Measurements from ENCODE around the gene PARD3. TPM values are rescaled to one million over a fixed set of nuclear protein-coding genes. Genes with fewer than 3 reads are reported as not detected.

PARD3 gene
- total and polyA plus RNA-seq, 7 donors = 20.2 to 84.4 (median 53.4) TPM

DNA sequence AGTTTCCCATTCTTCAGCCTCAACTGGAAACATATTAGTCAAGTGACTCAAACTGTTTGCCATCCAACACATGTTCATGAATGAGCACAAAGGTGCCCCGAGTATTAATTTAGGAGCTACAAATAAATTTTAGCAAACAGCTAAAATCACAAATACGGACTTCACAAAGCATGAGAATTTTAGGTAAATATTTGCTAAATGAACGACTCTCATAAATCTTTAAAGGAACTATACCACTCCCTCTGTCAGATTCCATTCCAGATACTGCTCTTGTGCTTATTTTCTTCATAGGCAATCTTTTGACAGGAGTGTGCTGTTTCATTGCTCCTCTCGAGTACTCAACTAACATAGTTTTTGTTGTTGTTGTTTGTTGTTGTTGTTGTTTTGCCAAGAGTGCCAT lies 330.9 kb downstream of the PARD3 start:
- H3K9me3 ChIP-seq = no peaks in the 10 kb centered on the region
- no peaks in the 10 kb centered on the region for H3K4me1 ChIP-seq
- H3K27ac ChIP-seq = no peak overlapping the region
- TF ChIP-seq, protein P1, sequence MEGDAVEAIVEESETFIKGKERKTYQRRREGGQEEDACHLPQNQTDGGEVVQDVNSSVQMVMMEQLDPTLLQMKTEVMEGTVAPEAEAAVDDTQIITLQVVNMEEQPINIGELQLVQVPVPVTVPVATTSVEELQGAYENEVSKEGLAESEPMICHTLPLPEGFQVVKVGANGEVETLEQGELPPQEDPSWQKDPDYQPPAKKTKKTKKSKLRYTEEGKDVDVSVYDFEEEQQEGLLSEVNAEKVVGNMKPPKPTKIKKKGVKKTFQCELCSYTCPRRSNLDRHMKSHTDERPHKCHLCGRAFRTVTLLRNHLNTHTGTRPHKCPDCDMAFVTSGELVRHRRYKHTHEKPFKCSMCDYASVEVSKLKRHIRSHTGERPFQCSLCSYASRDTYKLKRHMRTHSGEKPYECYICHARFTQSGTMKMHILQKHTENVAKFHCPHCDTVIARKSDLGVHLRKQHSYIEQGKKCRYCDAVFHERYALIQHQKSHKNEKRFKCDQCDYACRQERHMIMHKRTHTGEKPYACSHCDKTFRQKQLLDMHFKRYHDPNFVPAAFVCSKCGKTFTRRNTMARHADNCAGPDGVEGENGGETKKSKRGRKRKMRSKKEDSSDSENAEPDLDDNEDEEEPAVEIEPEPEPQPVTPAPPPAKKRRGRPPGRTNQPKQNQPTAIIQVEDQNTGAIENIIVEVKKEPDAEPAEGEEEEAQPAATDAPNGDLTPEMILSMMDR (IDR thresholded peaks at IDR 0.05) = no peak
- 95 to 99% (median 96%) methylated on average over 4 of the region's 4 CpGs for WGBS, 3 donors
- intact Hi-C loops (cut with DNase I) = no loop called here
- no peak overlapping the region for H3K4me3 ChIP-seq
- ATAC-seq = no peak
- H3K27me3 ChIP-seq (ENCODE audit: insufficient read depth in 3 of 3, low read length in 2 of 3) = no peaks in the 10 kb centered on the region
- DNase-seq = no peak
- no peaks in the 10 kb centered on the region for H3K36me3 ChIP-seq (ENCODE audit: insufficient read depth in 1 of 2, low read depth in 1 of 2)

DNA sequence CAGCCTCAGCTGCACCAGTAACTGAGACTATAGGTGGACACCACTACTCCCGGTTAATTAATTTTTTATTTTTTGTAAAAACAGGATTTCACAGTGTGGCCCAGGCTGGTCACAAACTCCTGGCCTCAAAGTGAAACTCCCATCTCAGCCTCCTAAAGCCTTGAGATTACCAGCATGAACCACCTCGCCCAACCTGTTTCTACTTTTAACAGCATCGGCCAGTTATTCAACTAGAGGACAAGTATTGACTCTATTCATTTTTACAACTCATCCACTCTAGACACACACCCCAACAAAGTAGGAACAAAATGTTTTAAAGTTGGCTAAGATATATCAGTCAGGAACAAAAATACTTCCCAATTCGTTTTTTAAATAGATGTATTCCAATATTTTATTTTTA lies 334.8 kb downstream of the PARD3 start:
- DNase-seq = no peak
- no peak for ATAC-seq
- TF ChIP-seq, protein P1 (IDR thresholded peaks at IDR 0.05) = no peak
- no peaks in the 10 kb centered on the region for H3K27me3 ChIP-seq (ENCODE audit: insufficient read depth in 3 of 3, low read length in 2 of 3)
- H3K27ac ChIP-seq = no peak overlapping the region
- no peaks in the 10 kb centered on the region for H3K9me3 ChIP-seq
- no peaks in the 10 kb centered on the region for H3K36me3 ChIP-seq (ENCODE audit: insufficient read depth in 1 of 2, low read depth in 1 of 2)
- H3K4me3 ChIP-seq = no peak overlapping the region
- WGBS, 3 donors = 90 to 94% (median 91%) methylated on average over 4 of the region's 4 CpGs
- intact Hi-C loops (cut with DNase I) = no loop called here
- no peaks in the 10 kb centered on the region for H3K4me1 ChIP-seq

- 94 to 97% (median 95%) methylated on average over 7 of the region's 7 CpGs for WGBS, 3 donors
- Histone ChIP-seq H3K27ac (no peak overlapping the region), H3K4me1 (no peaks in the 10 kb centered on the region), H3K9me3 (no peaks in the 10 kb centered on the region), H3K36me3 (ENCODE audit: insufficient read depth in 1 of 2, low read depth in 1 of 2) (no peaks in the 10 kb centered on the region), H3K27me3 (ENCODE audit: insufficient read depth in 3 of 3, low read length in 2 of 3) (no peaks in the 10 kb centered on the region), H3K4me3 (no peak overlapping the region)
- ATAC-seq (no peak), DNase-seq (no peak)
- TF ChIP-seq, protein P1 (IDR thresholded peaks at IDR 0.05) = no peak
- intact Hi-C loops (cut with DNase I) = no loop called here
Measured at GRCh38 chr10:34479520-34480179, 335.4 kb downstream of the PARD3 start.

DNA sequence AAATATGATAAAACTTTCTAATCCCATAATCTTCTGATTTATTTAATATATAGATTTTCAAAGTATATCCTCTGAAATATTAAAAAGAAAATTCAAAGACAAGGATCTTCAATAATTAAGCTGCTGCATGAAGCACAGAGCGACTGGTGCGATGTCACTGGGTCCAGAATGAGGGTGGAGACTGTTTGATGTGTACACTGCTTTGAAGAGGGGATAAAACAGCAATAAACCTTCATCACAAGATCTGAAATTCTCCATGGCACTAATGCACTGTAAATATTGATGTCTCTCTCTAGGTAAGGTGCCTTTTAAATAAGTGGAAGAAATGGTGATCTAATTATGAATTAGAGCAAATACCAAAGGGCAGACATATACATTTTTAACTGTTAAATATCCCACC lies 337.8 kb downstream of the PARD3 start:
- Histone ChIP-seq H3K4me3 (no peak overlapping the region), H3K36me3 (ENCODE audit: insufficient read depth in 1 of 2, low read depth in 1 of 2) (no peaks in the 10 kb centered on the region), H3K27ac (no peak overlapping the region), H3K27me3 (ENCODE audit: insufficient read depth in 3 of 3, low read length in 2 of 3) (no peaks in the 10 kb centered on the region), H3K4me1 (no peaks in the 10 kb centered on the region), H3K9me3 (no peaks in the 10 kb centered on the region)
- intact Hi-C loops (cut with DNase I) = no loop called here
- 96 to 97% (median 96%) methylated on average over 2 of the region's 2 CpGs for WGBS, 3 donors
- ATAC-seq (no peak), DNase-seq (no peak)
- TF ChIP-seq, protein P1 (IDR thresholded peaks at IDR 0.05) = no peak

DNA sequence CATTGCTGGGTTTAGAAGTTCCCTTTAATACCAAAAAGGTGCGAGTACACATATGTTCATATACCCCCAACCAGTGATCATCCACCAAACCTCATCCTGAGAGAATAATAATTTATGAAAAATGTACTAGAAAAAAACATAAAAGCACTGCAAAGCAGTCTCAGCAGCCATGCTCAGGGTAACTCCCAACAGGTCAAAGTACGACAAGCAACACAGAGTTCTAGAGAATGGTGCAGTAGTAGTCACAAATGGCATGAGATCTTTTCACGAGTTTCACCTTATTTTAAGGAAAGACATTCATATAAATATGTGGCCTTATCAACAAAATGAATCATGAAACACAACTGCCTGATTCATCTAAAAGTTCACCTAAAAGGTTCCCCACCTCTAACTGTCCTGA lies 338.5 kb downstream of the PARD3 start:
- WGBS, 3 donors = 94 to 99% (median 95%) methylated on average over 3 of the region's 3 CpGs
- TF ChIP-seq, protein P1 (IDR thresholded peaks at IDR 0.05) = no peak
- intact Hi-C loops (cut with DNase I) = no loop called here
- no peak overlapping the region for H3K4me3 ChIP-seq
- no peaks in the 10 kb centered on the region for H3K27me3 ChIP-seq (ENCODE audit: insufficient read depth in 3 of 3, low read length in 2 of 3)
- H3K27ac ChIP-seq = no peak overlapping the region
- ATAC-seq (no peak), DNase-seq (no peak)
- H3K9me3 ChIP-seq = no peaks in the 10 kb centered on the region
- H3K36me3 ChIP-seq (ENCODE audit: insufficient read depth in 1 of 2, low read depth in 1 of 2) = no peaks in the 10 kb centered on the region
- no peaks in the 10 kb centered on the region for H3K4me1 ChIP-seq
